H1 (cell line): ENCODE measurements around the gene TAS2R38. TPM values are rescaled to one million over a fixed set of nuclear protein-coding genes. Genes with fewer than 3 reads are reported as not detected.

Experiments
- EGR1 ChIP-seq: IDR thresholded peaks from 2 replicates; pipeline ENCODE4 v1.6.1; 2011; ENCODE audit warnings: low read depth, low read length, borderline replicate concordance
- SRF ChIP-seq: IDR thresholded peaks from 2 replicates; pipeline ENCODE4 v1.6.1; 2011; ENCODE audit warnings: mild to moderate bottlenecking, low read depth, low read length, moderate library complexity
- TEAD4 ChIP-seq: IDR thresholded peaks from 2 replicates; pipeline ENCODE4 v1.6.1; 2012; ENCODE audit warnings: low read depth, low read length, inconsistent platforms, mixed read lengths
- polyA plus RNA-seq, 7 experiments: library from polyadenylated mRNA; depleted of rRNA in 3 of 7; stranded (reverse) in 5 of 7; unstranded in 2 of 7; fragments of >200 nt in 5 of 7; fragments of 200-250 nt in 2 of 7; gene quantifications; 1 replicate in 5 of 7; 2 replicates in 1 of 7; 4 replicates in 1 of 7; pipeline versions ENCODE4 v1.2.1 to v1.2.3, GENCODE V29; 2011 to 2013; ENCODE audit warnings: missing spikeins in 2 of 7, mixed read lengths in 2 of 7
- total RNA-seq: library from RNA; stranded (reverse); fragmentation: NEBNext Ultra II Directional; extraction: Animal tissue kit (Norgen Biotek cat#: 25700); gene quantifications from 2 replicates; pipeline ENCODE4 v1.2.1, GENCODE V29; 2021
- TF ChIP-seq, protein P1 (sequence below): IDR thresholded peaks from 2 replicates; pipeline ENCODE4 v1.6.1; 2011; ENCODE audit warnings: low read depth, mild to moderate bottlenecking, low read length; ENCODE audit not compliant: insufficient read depth

Gene TAS2R38
- total and polyA plus RNA-seq, 2 of the 8 experiments (the other 6 are each of a cell fraction or from before 2014, with no cell fraction given) = 0.11 TPM; not detected in 1

DNA sequence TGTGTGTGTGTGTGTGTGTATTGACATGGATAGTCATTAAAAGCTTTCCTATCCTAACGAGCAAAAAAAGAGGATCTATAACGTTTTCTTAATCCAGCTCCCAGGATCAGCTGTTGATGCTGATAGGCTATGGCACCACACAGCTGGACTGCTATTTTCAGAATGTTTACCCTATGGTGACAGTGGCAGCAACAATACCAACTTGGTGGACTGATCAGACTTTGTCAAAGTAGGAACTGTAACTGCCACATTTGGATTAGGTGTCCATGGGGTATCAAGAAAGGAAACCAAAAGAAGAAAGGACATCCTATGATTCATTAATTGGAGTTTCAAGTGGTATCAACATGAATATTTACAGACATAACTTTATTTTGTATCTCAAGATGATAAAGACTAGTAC lies 24.1 kb downstream of the TAS2R38 start (continued):
- TF ChIP-seq, protein P1, sequence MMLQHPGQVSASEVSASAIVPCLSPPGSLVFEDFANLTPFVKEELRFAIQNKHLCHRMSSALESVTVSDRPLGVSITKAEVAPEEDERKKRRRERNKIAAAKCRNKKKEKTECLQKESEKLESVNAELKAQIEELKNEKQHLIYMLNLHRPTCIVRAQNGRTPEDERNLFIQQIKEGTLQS = no peak
- no peak for TF ChIP-seq EGR1
- no peak for TF ChIP-seq SRF
- TF ChIP-seq TEAD4 = no peak
